HCT116 (cell line): ENCODE data around the gene SHCBP1L. TPM values are rescaled to one million over a fixed set of nuclear protein-coding genes. Genes with fewer than 3 reads are reported as not detected.
A peak's percentile ranks its signal among the peaks of the same experiment; 100 is the strongest.

Source experiments
- ATAC-seq: fragments of 200-7000 bp; cut with Tn5 transposase; 2 replicates; pipeline ENCODE4 v1.9.1; 2020; ENCODE audit warnings: mild to moderate bottlenecking, moderate library complexity
- BruUV-seq: library from RNA; stranded (reverse); fragments of 400-500 nt; replicated peaks from 2 replicates; lab custom pipeline; 2021; lab: Mats Ljungman, UMichigan
- CTCF ChIA-PET: fragments of 300-600 bp; sonication (Branson Sonifier 250); formaldehyde crosslinking; loops from one replicate; lab custom pipeline; 2021; ENCODE audit warnings: antibody characterized with exemption; lab: Charles Lee
- POLR2A ChIA-PET: fragments of 300-600, 350-600 bp; sonication (Branson Sonifier 250); formaldehyde crosslinking; loops from one replicate; lab custom pipeline; 2021; ENCODE audit warnings: antibody characterized with exemption; lab: Charles Lee
- RAD21 ChIA-PET, 2 experiments: fragments of 300-600 bp; sonication (Branson Sonifier 250); formaldehyde crosslinking; loops; one replicate each; lab custom pipeline; 2023; ENCODE audit warnings: low total read pairs in 2 of 2; ENCODE audit not compliant: uncharacterized antibody in 2 of 2, unreplicated experiment in 2 of 2, low non-redundant PET in 1 of 2; lab: Charles Lee
- DNase-seq: peaks from one replicate; pipeline ENCODE4 v3.0.0-alpha.2; 2010; ENCODE audit warnings: low read depth, low spot score
- H2AFZ ChIP-seq: fragments of 200-600 bp; shearing (Covaris generic), sonication (generic); 2 replicates; pipeline ENCODE4 v1.6.1; 2017; ENCODE audit warnings: low read depth, mixed run types, mixed read lengths, antibody characterized with exemption, low read length; ENCODE audit not compliant: poor library complexity, severe bottlenecking
- H3K27ac ChIP-seq: 2 replicates; pipeline ENCODE4 v1.5.1; 2012; ENCODE audit warnings: low read depth, low read length
- H3K27me3 ChIP-seq: fragments of 200-600 bp; sonication (generic); 2 replicates; pipeline ENCODE4 v1.6.1; 2016; ENCODE audit warnings: mixed run types, low read length, mixed read lengths; ENCODE audit not compliant: insufficient read depth
- H3K36me3 ChIP-seq, 2 experiments: fragments of 200-500 bp in 1 of 2; fragments of 200-600 bp in 1 of 2; sonication (Bioruptor generic) in 1 of 2; sonication (generic) in 1 of 2; 2 replicates each; pipeline versions ENCODE4 v1.5.1 to v1.6.1; 2014 to 2016; ENCODE audit warnings: low read length in 2 of 2, inconsistent platforms in 1 of 2, mixed read lengths in 1 of 2, mixed run types in 1 of 2; ENCODE audit not compliant: insufficient read depth in 2 of 2, control insufficient read depth in 1 of 2
- H3K4me1 ChIP-seq, 2 experiments: fragments of 200-600 bp in 1 of 2; sonication (generic) in 1 of 2; 2 replicates each; pipeline versions ENCODE4 v1.5.1 to v1.6.1; 2012 to 2017; ENCODE audit warnings: low read length in 2 of 2, inconsistent platforms in 1 of 2, mild to moderate bottlenecking in 1 of 2, mixed read lengths in 1 of 2, mixed run types in 1 of 2, moderate library complexity in 1 of 2; ENCODE audit not compliant: insufficient read depth in 2 of 2, control insufficient read depth in 1 of 2
- H3K4me2 ChIP-seq: fragments of 200-600 bp; sonication (generic); 2 replicates; pipeline ENCODE4 v1.6.1; 2017; ENCODE audit warnings: mixed run types, low read length, mixed read lengths
- H3K4me3 ChIP-seq, 2 experiments: fragments of 200-600 bp in 1 of 2; sonication (generic) in 1 of 2; replicated peaks in 1 of 2; 2 replicates each; pipeline ENCODE4 v1.5.1; 2011 to 2016; ENCODE audit warnings: low read length in 2 of 2, control low read depth in 1 of 2, low read depth in 1 of 2, mild to moderate bottlenecking in 1 of 2, mixed read lengths in 1 of 2, mixed run types in 1 of 2
- H3K79me2 ChIP-seq: fragments of 200-600 bp; sonication (generic); 2 replicates; pipeline ENCODE4 v1.6.1; 2017; ENCODE audit warnings: mild to moderate bottlenecking, mixed run types, low read length, moderate library complexity, mixed read lengths; ENCODE audit not compliant: insufficient read depth
- H3K9ac ChIP-seq: fragments of 200-600 bp; sonication (generic); 2 replicates; pipeline ENCODE4 v1.6.1; 2016; ENCODE audit warnings: low read length, mixed read lengths
- H3K9me2 ChIP-seq: fragments of 200-600 bp; sonication (generic), shearing (Covaris generic); 2 replicates; pipeline ENCODE4 v1.6.1; 2017; ENCODE audit warnings: mixed run types, mild to moderate bottlenecking, moderate library complexity; ENCODE audit not compliant: insufficient read depth
- H3K9me3 ChIP-seq, 2 experiments: fragments of 200-500 bp in 1 of 2; fragments of 200-600 bp in 1 of 2; sonication (Bioruptor generic) in 1 of 2; sonication (generic) in 1 of 2; 2 replicates each; pipeline ENCODE4 v1.6.1; 2014 to 2017; ENCODE audit warnings: low read length in 2 of 2, mixed read lengths in 2 of 2, inconsistent platforms in 1 of 2, low read depth in 1 of 2, mild to moderate bottlenecking in 1 of 2, mixed run types in 1 of 2, moderate library complexity in 1 of 2; ENCODE audit not compliant: control insufficient read depth in 1 of 2, insufficient read depth in 1 of 2
- H4K20me1 ChIP-seq: fragments of 200-600 bp; sonication (generic), shearing (Covaris generic); 2 replicates; pipeline ENCODE4 v1.6.1; 2017; ENCODE audit warnings: mixed run types, mild to moderate bottlenecking, moderate library complexity; ENCODE audit not compliant: insufficient read depth
- ATF3 ChIP-seq: IDR thresholded peaks from 2 replicates; pipeline ENCODE4 v1.6.1; 2012
- CBX3 ChIP-seq: IDR thresholded peaks from 2 replicates; pipeline ENCODE4 v1.6.1; 2012; ENCODE audit warnings: low read depth
- EZH2 ChIP-seq: fragments of 200-600 bp; sonication (generic); IDR thresholded peaks from 2 replicates; pipeline ENCODE4 v1.6.1; 2017; ENCODE audit warnings: antibody characterized with exemption, mixed run types
- JUND ChIP-seq: IDR thresholded peaks from 2 replicates; pipeline ENCODE4 v1.6.1; 2012
- REST ChIP-seq: IDR thresholded peaks from 2 replicates; pipeline ENCODE4 v1.6.1; 2012; ENCODE audit warnings: low read depth
- intact Hi-C: fragments of 100-400 bp; cut with micrococcal nuclease; formaldehyde crosslinking; loops from 2 replicates; pipeline ENCODE4 v1.10.0; 2022
- total RNA-seq: library from RNA; stranded (reverse); gene quantifications from one replicate; pipeline ENCODE4 v1.2.1, GENCODE V29; 2021; ENCODE audit not compliant: unreplicated experiment

The SHCBP1L gene
- total RNA-seq, 1 experiment from 2014 or later = not detected

- Histone ChIP-seq H3K36me3 (peaks cover 92 to 95% of the 10 kb centered on the region in 2 experiments), H3K27me3 (no peaks in the 10 kb centered on the region), H3K4me3 (no peak overlapping the region), H3K4me1 (no peaks in the 10 kb centered on the region), H3K4me2 (no peak overlapping the region), H3K27ac (no peak overlapping the region), H3K9me2 (no peaks in the 10 kb centered on the region)
- BruUV-seq = no TSS peak
- RAD21 ChIA-PET = no interaction called here
- no peak for ATAC-seq
- no peak for TF ChIP-seq JUND
- TF ChIP-seq ATF3 = no peak
- TF ChIP-seq CBX3 = no peak
- no peak for TF ChIP-seq REST
- TF ChIP-seq, all 23 proteins: peak for 0
- POLR2A ChIA-PET = no interaction called here
- H4K20me1 ChIP-seq = peaks cover 25% of the 10 kb centered on the region; the same call in 1 of the 2 replicates
- CTCF ChIA-PET = no interaction called here
- H3K9ac ChIP-seq = no peak overlapping the region
- no peak for DNase-seq
- intact Hi-C loops = no loop called here
- H2AFZ ChIP-seq = no peak overlapping the region
- peaks cover 90% of the 10 kb centered on the region for H3K79me2 ChIP-seq
- H3K9me3 ChIP-seq = no peaks in the 10 kb centered on the region
These were observed 80.1 kb downstream of the SHCBP1L start for GRCh38 chr1:182872881-182873280.

- RAD21 ChIA-PET = no interaction called here
These were observed 83.7 kb downstream of the SHCBP1L start for GRCh38 chr1:182869241-182869666.

More at GRCh38 chr1:182869241-182869666, 83.7 kb downstream of the SHCBP1L start:
- Histone ChIP-seq H3K9me2 (no peaks in the 10 kb centered on the region), H3K79me2 (peaks cover 96% of the 10 kb centered on the region), H3K9me3 (no peaks in the 10 kb centered on the region), H3K27ac (no peak overlapping the region; the same call in 1 of the 2 replicates), H4K20me1 (peaks cover 19% of the 10 kb centered on the region; the same call in 1 of the 2 replicates), H3K9ac (no peak overlapping the region), H3K27me3 (no peaks in the 10 kb centered on the region), H2AFZ (no peak overlapping the region), H3K4me3 (no peak overlapping the region), H3K4me1 (no peaks in the 10 kb centered on the region), H3K36me3 (peaks cover 89 to 95% of the 10 kb centered on the region in 2 experiments), H3K4me2 (no peak overlapping the region)
- intact Hi-C loops = no loop called here
- DNase-seq (no peak), ATAC-seq (peak; percentile 25; the same call in 1 of the 2 replicates)
- no TSS peak for BruUV-seq
- no peak for TF ChIP-seq EZH2
- POLR2A ChIA-PET = no interaction called here
- CTCF ChIA-PET = no interaction called here
